Body of pancreas (tissue), 4 donors: ENCODE data around the gene LILRA5. TPM values are rescaled to one million over a fixed set of nuclear protein-coding genes. Genes with fewer than 3 reads are reported as not detected.
A peak's percentile ranks its signal among the peaks of the same experiment; 100 is the strongest.
"Not testable (repeated sequence)": the region's sequence is repeated elsewhere in the genome, so short reads cannot be mapped to it uniquely, and the experiment has no call there.

Experiments
- ATAC-seq: fragments of 150-250 bp; one replicate; pipeline ENCODE4 v1.9.1; 2016
- DNase-seq, 4 donors: peaks; one replicate each; pipeline ENCODE4 v3.0.0-alpha.2; 2019
- H3K27ac ChIP-seq, 4 donors: fragments of 200-600 bp; sonication (generic); 1 replicate in 3 of 4; 2 replicates in 1 of 4; pipeline versions ENCODE4 v1.5.1 to v1.6.1; 2016 to 2019; ENCODE audit warnings: mild to moderate bottlenecking in 1 of 4, mixed read lengths in 1 of 4, moderate library complexity in 1 of 4
- H3K27me3 ChIP-seq, 2 donors: fragments of 200-600 bp; sonication (generic); one replicate each; pipeline ENCODE4 v1.6.0; 2016; ENCODE audit warnings: mild to moderate bottlenecking in 1 of 2
- H3K36me3 ChIP-seq, 2 donors: fragments of 200-600 bp; sonication (generic); replicated peaks in 1 of 2; 2 replicates each; pipeline ENCODE4 v1.5.1; 2016; ENCODE audit warnings: low read depth in 2 of 2; ENCODE audit not compliant: insufficient read depth in 1 of 2
- H3K4me1 ChIP-seq: fragments of 200-600 bp; sonication (generic); one replicate; pipeline ENCODE4 v1.6.0; 2016
- H3K4me3 ChIP-seq, 2 donors: fragments of 200-600 bp; sonication (generic); 1 replicate in 1 of 2; 2 replicates in 1 of 2; pipeline ENCODE4 v1.5.1; 2016 to 2019
- H3K9me3 ChIP-seq, 3 donors: fragments of 200-600 bp; sonication (generic); 1 replicate in 2 of 3; 2 replicates in 1 of 3; pipeline ENCODE4 v1.5.1; 2016
- POLR2A ChIP-seq, 3 donors: fragments of 450-650 bp; IDR thresholded peaks; one replicate each; pipeline ENCODE4 v1.6.1; 2016; ENCODE audit warnings: antibody characterized with exemption in 3 of 3, mild to moderate bottlenecking in 2 of 3
- WGBS, 2 donors: methylation state at CpG; one replicate each; pipeline ENCODE4 v1.1.5; 2017; 5-methylcytosine and 5-hydroxymethylcytosine counted together
- intact Hi-C: fragments of 100-400 bp; cut with DNase I; formaldehyde crosslinking; loops from one replicate; pipeline ENCODE4 v1.15.1; 2023
- total RNA-seq, 2 donors: library from RNA; depleted of rRNA; stranded (reverse); fragments of >200 nt; gene quantifications; one replicate each; pipeline ENCODE4 v1.1.0, GENCODE V29; 2016
- TF ChIP-seq, protein P1 (sequence below), 7 experiments: fragments of 450-650 bp in 4 of 7; fragments of 200-600 bp in 3 of 7; sonication (generic) in 3 of 7; IDR thresholded peaks; one replicate each; pipeline ENCODE4 v1.5.1; 2016 to 2019; ENCODE audit warnings: antibody characterized with exemption in 7 of 7

Gene LILRA5
- total RNA-seq, 2 donors from 2014 or later: 0.78 TPM; not detected in 1

DNA sequence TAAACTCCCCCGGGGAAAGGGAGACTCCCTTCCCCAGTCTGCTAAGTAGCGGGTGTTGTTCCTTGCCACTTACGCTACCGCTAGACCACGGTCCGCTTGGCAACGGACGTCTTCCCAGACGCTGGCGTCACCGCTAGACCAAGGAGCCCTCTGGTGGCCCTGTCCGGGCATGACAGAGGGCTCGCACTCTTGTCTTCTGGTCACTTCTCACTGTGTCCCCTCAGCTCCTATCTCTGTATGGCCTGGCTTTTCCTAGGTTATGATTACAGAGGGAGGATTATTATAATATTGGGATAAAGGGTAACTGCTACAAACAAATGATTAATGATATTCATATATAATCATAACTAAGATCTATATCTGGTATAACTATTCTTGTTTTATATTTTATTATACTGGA is 10.0 kb upstream of the LILRA5 start:
- intact Hi-C loops, H3K4me1 ChIP-seq, H3K27me3 ChIP-seq, H3K9me3 ChIP-seq, H3K36me3 ChIP-seq, H3K27ac ChIP-seq, H3K4me3 ChIP-seq, ATAC-seq: not testable (repeated sequence)
- DNase-seq: peak in 1 of 4 donors; percentile 13
- TF ChIP-seq, protein P1, sequence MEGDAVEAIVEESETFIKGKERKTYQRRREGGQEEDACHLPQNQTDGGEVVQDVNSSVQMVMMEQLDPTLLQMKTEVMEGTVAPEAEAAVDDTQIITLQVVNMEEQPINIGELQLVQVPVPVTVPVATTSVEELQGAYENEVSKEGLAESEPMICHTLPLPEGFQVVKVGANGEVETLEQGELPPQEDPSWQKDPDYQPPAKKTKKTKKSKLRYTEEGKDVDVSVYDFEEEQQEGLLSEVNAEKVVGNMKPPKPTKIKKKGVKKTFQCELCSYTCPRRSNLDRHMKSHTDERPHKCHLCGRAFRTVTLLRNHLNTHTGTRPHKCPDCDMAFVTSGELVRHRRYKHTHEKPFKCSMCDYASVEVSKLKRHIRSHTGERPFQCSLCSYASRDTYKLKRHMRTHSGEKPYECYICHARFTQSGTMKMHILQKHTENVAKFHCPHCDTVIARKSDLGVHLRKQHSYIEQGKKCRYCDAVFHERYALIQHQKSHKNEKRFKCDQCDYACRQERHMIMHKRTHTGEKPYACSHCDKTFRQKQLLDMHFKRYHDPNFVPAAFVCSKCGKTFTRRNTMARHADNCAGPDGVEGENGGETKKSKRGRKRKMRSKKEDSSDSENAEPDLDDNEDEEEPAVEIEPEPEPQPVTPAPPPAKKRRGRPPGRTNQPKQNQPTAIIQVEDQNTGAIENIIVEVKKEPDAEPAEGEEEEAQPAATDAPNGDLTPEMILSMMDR (IDR thresholded peaks at IDR 0.05): peak in 1 of 7 experiments; percentile 19
- 71% methylated on average over 1 of the region's 13 CpGs; no CpG with 5 or more reads in 1 of the 2 donors for WGBS, 2 donors

GRCh38 chr19:54322295-54322694 is 9.3 kb upstream of the LILRA5 start:
- H3K27me3 ChIP-seq, H3K27ac ChIP-seq, H3K9me3 ChIP-seq, DNase-seq, H3K4me3 ChIP-seq, ATAC-seq, H3K4me1 ChIP-seq, H3K36me3 ChIP-seq, intact Hi-C loops: not testable (repeated sequence)
- WGBS, 2 donors: 79 to 80% methylated on average over 11 of the region's 13 CpGs

DNA sequence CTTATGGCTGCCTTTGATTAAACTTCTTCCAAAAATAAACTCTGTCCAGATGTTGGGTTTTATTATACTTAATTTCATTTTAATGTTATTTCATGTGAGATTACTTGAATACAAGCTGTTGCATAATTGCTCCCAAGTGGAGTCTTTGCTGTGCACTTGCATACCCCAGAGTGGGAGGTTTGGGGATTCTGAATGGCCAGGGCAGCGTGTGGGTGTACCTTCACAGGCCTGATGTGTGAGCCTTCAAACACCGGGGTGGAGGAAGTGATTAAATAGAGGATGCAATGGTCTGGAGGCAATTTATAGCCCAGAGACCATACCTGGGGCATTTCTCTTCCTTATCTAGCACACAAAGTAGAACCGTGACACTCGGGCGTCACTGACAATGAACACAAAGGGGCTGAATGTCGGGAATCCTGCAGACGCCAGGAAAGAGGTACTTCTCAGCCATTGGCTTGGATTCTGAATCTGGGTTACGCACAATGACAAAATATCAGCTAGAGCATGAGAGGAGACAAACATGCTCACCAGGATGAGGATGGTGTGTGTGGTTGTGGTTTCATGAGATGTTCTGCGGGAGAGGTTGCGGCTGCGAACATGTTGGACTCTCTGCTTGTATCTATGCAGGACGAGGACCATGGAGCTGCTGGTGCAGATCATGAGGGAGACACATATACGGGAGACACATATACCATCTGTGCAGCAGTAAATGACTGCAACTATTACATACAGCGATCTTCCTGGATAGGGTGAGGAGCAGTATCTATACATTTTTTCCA is 7.1 kb upstream of the LILRA5 start:
- 74 to 82% methylated on average over 14 of the region's 14 CpGs for WGBS, 2 donors
- intact Hi-C loops: no loop called here
- no peaks in the 10 kb centered on the region for H3K4me1 ChIP-seq
- no peak overlapping the region for H3K27ac ChIP-seq
- ATAC-seq: no peak
- H3K27me3 ChIP-seq: no peaks in the 10 kb centered on the region
- H3K9me3 ChIP-seq: no peaks in the 10 kb centered on the region
- H3K4me3 ChIP-seq: no peak overlapping the region
- no peaks in the 10 kb centered on the region for H3K36me3 ChIP-seq
- DNase-seq: no peak
- TF ChIP-seq, protein P1 (IDR thresholded peaks at IDR 0.05): no peak
- TF ChIP-seq POLR2A (IDR thresholded peaks at IDR 0.05): no peak

DNA sequence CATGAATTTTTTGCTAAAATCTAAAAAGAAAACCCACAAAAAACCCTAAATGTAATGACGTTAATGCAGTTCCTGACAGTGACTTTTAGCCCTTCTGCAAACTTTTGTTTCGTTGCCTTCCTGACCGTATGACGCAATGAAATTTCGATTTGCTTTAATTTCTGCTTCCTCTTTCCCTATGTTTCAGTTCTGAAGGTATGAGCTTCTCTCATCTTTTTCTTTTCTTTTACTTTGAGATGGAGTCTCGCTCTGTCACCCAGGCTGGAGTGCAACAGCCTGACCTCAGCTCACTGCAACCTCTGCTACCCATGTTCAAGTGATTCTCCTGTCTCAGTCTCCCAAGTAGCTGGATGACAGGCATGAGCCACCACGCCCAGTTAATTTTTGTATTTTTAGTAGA is 6.1 kb upstream of the LILRA5 start:
- intact Hi-C loops: no loop called here
- Histone ChIP-seq H3K36me3 (no peaks in the 10 kb centered on the region), H3K4me3 (no peak overlapping the region), H3K27me3 (no peaks in the 10 kb centered on the region), H3K27ac (no peak overlapping the region), H3K9me3 (no peaks in the 10 kb centered on the region), H3K4me1 (no peaks in the 10 kb centered on the region)
- 65 to 76% methylated on average over 7 of the region's 7 CpGs for WGBS, 2 donors
- no peak for ATAC-seq
- DNase-seq: no peak
- no peak for TF ChIP-seq POLR2A (IDR thresholded peaks at IDR 0.05)
- TF ChIP-seq, protein P1 (IDR thresholded peaks at IDR 0.05): no peak

DNA sequence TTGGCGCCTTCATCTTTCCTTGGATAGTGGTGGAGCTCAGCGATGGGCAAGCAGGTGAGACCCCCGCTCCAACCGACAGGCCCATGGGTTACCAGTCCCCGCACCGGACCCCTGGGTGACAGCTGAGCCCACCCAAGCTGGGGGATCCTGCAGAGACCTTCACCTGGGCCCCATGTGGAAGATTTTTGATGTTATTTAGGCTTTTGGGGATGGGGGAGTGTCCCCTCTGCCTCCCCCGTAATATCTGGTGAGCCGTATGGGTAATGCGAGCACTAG is 4.9 kb upstream of the LILRA5 start:
- Histone ChIP-seq H3K9me3 (no peaks in the 10 kb centered on the region), H3K4me1 (no peaks in the 10 kb centered on the region), H3K27ac (no peak overlapping the region), H3K36me3 (no peaks in the 10 kb centered on the region), H3K4me3 (no peak overlapping the region), H3K27me3 (no peaks in the 10 kb centered on the region)
- no peak for TF ChIP-seq POLR2A (IDR thresholded peaks at IDR 0.05)
- TF ChIP-seq, protein P1 (IDR thresholded peaks at IDR 0.05): no peak
- WGBS, 2 donors: 76 to 85% methylated on average over 9 of the region's 9 CpGs
- DNase-seq (no peak), ATAC-seq (no peak)
- intact Hi-C loops: no loop called here
